Stomach (tissue), 9 donors: Measurements from ENCODE around the gene ZNF329. TPM values are rescaled to one million over a fixed set of nuclear protein-coding genes. Genes with fewer than 3 reads are reported as not detected.
A peak's percentile ranks its signal among the peaks of the same experiment; 100 is the strongest.

Experiments used
- DNase-seq, 2 donors: peaks; one replicate each; pipeline versions ENCODE4 v3.0.0 to v3.0.0-alpha.2; 2013 to 2019
- H3K27ac ChIP-seq, 5 donors: fragments of 200-600 bp in 4 of 5; sonication (generic) in 4 of 5; one replicate each; pipeline ENCODE4 v1.5.1; 2013 to 2019; ENCODE audit warnings: mild to moderate bottlenecking in 1 of 5, moderate library complexity in 1 of 5
- H3K27me3 ChIP-seq, 3 donors: fragments of 200-600 bp; sonication (generic); one replicate each; pipeline ENCODE4 v1.5.1; 2017 to 2019; ENCODE audit warnings: mixed run types in 1 of 3
- H3K36me3 ChIP-seq, 4 donors: fragments of 200-600 bp; sonication (generic); 1 replicate in 3 of 4; 2 replicates in 1 of 4; pipeline ENCODE4 v1.5.1; 2016 to 2019
- H3K4me1 ChIP-seq, 4 donors: fragments of 200-600 bp; sonication (generic); one replicate each; pipeline ENCODE4 v1.5.1; 2016 to 2019
- H3K4me3 ChIP-seq, 4 donors: fragments of 200-600 bp; sonication (generic) in 3 of 4; one replicate each; pipeline ENCODE4 v1.5.1; 2016 to 2019; ENCODE audit warnings: mild to moderate bottlenecking in 1 of 4
- H3K9me3 ChIP-seq, 4 donors: fragments of 200-600 bp; sonication (generic); one replicate each; pipeline ENCODE4 v1.5.1; 2016 to 2019
- CTCF ChIP-seq, 7 experiments: fragments of 450-650 bp in 4 of 7; fragments of 200-600 bp in 3 of 7; sonication (generic) in 3 of 7; IDR thresholded peaks; one replicate each; pipeline ENCODE4 v1.5.1; 2016 to 2019; ENCODE audit warnings: antibody characterized with exemption in 7 of 7, control low read depth in 2 of 7, mild to moderate bottlenecking in 1 of 7
- EP300 ChIP-seq: sonication (generic); formaldehyde crosslinking; IDR thresholded peaks from one replicate; pipeline ENCODE4 v1.6.1; 2017; ENCODE audit warnings: antibody characterized with exemption
- POLR2A ChIP-seq, 4 donors: fragments of 450-650 bp; IDR thresholded peaks; one replicate each; pipeline ENCODE4 v1.6.1; 2016; ENCODE audit warnings: antibody characterized with exemption in 4 of 4, control low read depth in 2 of 4, mild to moderate bottlenecking in 1 of 4, moderate library complexity in 1 of 4
- POLR2AphosphoS5 ChIP-seq, 3 donors: sonication (generic); formaldehyde crosslinking; IDR thresholded peaks; one replicate each; pipeline ENCODE4 v1.6.1; 2016; ENCODE audit warnings: antibody characterized with exemption in 3 of 3
- WGBS, 5 donors: extraction: QIAGEN DNeasy Blood & Tissue Kit in 3 of 5; methylation state at CpG; one replicate each; pipeline versions ENCODE4 v1.1.5 to v1.1.7; 2013 to 2018; 5-methylcytosine and 5-hydroxymethylcytosine counted together
- intact Hi-C: fragments of 100-400 bp; cut with DNase I; formaldehyde crosslinking; loops from one replicate; pipeline ENCODE4 v1.15.1; 2023; ENCODE audit warnings: low total_unique reads
- polyA plus RNA-seq, 3 donors: library from polyadenylated mRNA; stranded (reverse); fragments of 200-250 nt; gene quantifications; one replicate each; pipeline ENCODE4 v1.2.3, GENCODE V29; 2013
- total RNA-seq, 5 donors: library from RNA; depleted of rRNA; stranded (reverse); fragments of >200 nt; gene quantifications; one replicate each; pipeline versions ENCODE4 v1.1.0 to v1.2.3, GENCODE V29; 2014 to 2016
- donor health status: healthy with polysubstance abuse.
- donor health status: Bipolar disorder and iron deficiency.
- donor health status: healthy.

Gene ZNF329
- total and polyA plus RNA-seq, 8 donors, result 0.58 to 18.2 (median 4.2) TPM

DNA sequence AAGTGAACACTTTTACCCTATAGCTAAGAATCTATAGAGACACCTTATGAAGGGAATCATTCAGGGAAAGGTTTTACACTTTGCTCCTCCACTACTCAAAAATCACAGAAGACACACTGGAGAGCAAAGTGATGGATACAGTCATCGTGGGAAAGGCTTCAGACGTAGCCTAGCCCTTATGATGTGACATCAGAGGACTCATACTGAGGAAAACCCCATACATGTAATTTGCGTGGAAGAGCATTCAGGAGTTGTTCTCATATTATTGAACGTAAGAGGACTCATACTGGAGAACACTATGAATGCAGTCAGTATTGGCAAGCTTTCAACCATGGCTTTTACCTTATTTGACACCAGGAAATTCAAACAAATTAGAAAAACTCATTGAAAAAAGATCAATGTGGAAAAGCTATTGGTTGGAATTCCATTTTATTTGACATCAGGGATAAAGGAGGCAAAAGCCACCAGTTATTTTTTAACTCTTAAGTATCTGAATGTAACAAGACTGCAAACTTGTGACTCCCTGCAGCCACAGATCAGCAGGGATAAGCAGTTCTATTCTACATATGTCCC, 16.2 kb upstream of the ZNF329 start:
- TF ChIP-seq POLR2AphosphoS5 (IDR thresholded peaks at IDR 0.05), result no peak
- TF ChIP-seq CTCF (IDR thresholded peaks at IDR 0.05), result no peak
- no peak for TF ChIP-seq EP300
- TF ChIP-seq POLR2A (IDR thresholded peaks at IDR 0.05), result no peak
- Histone ChIP-seq H3K27me3 (no peaks in the 10 kb centered on the region), H3K27ac (no peak overlapping the region), H3K4me3 (no peak overlapping the region), H3K9me3 (peaks cover 44 to 100% (median 99%) of the 10 kb centered on the region in 4 donors), H3K4me1 (no peaks in the 10 kb centered on the region), H3K36me3 (no peaks in the 10 kb centered on the region)
- 55 to 71% (median 59%) methylated on average over 4 of the region's 4 CpGs for WGBS, 5 donors
- DNase-seq, result no peak
- intact Hi-C loops, result no loop called here

GRCh38 chr19:58166268-58166667, 15.7 kb upstream of the ZNF329 start:
- no peak for DNase-seq
- Histone ChIP-seq H3K36me3 (no peaks in the 10 kb centered on the region), H3K27ac (no peak overlapping the region), H3K4me1 (no peaks in the 10 kb centered on the region), H3K27me3 (no peaks in the 10 kb centered on the region), H3K9me3 (peaks cover 44 to 100% (median 99%) of the 10 kb centered on the region in 4 donors), H3K4me3 (no peak overlapping the region)
- WGBS, 5 donors, result 73 to 96% (median 92%) methylated on average over 1 of the region's 1 CpG
- TF ChIP-seq POLR2A (IDR thresholded peaks at IDR 0.05) (no peak), EP300 (no peak), POLR2AphosphoS5 (IDR thresholded peaks at IDR 0.05) (no peak), CTCF (IDR thresholded peaks at IDR 0.05) (no peak)
- intact Hi-C loops, result no loop called here

DNA sequence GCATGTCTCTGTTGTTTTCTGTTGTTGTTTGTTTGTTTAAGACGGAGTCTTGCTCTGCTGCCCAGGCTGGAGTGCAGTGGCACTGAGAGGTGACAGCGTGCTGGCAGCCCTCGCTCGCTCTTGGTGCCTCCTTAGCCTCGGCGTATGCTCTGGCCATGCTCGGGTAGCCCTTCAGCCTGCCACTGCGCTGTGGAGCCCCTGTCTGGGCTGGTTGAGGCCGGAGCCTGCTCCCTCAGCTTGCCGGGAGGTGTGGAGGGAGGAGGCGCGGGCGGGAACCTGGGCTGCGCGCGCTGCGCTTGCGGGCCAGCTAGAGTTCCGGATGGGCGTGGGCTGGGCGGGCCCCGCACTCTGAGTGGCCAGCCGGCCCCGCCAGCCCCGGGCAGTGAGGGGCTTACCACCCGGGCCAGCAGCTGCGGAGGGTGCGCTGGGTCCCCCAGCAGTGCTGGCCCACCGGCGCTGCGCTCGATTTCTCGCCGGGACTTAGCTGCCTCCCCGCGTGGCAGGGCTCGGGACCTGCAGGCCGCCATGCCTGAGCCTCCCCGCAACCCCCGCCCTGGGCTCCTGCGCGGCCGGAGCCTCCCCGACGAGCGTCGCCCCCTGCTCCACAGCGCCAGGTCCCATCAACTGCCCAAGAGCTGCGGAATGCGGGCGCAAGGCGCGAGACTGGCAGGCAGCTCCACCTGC, 6.6 kb upstream of the ZNF329 start:
- Histone ChIP-seq H3K27me3 (no peaks in the 10 kb centered on the region), H3K4me3 (no peak overlapping the region), H3K36me3 (no peaks in the 10 kb centered on the region), H3K9me3 (peaks cover 6 to 56% (median 35%) of the 10 kb centered on the region in 4 donors), H3K4me1 (peaks cover 14 to 30% (median 28%) of the 10 kb centered on the region in 4 donors), H3K27ac (no peak overlapping the region)
- DNase-seq, result no peak
- TF ChIP-seq POLR2A (IDR thresholded peaks at IDR 0.05) (no peak), POLR2AphosphoS5 (IDR thresholded peaks at IDR 0.05) (no peak), EP300 (no peak), CTCF (IDR thresholded peaks at IDR 0.05) (no peak)
- 79 to 94% (median 93%) methylated on average over 10 to 53 of the region's 53 CpGs for WGBS, 5 donors
- intact Hi-C loops, result loop anchor here (10.0 kb wide), 1 partner anchor 142 kb away; no protein-coding TSS in a partner anchor

DNA sequence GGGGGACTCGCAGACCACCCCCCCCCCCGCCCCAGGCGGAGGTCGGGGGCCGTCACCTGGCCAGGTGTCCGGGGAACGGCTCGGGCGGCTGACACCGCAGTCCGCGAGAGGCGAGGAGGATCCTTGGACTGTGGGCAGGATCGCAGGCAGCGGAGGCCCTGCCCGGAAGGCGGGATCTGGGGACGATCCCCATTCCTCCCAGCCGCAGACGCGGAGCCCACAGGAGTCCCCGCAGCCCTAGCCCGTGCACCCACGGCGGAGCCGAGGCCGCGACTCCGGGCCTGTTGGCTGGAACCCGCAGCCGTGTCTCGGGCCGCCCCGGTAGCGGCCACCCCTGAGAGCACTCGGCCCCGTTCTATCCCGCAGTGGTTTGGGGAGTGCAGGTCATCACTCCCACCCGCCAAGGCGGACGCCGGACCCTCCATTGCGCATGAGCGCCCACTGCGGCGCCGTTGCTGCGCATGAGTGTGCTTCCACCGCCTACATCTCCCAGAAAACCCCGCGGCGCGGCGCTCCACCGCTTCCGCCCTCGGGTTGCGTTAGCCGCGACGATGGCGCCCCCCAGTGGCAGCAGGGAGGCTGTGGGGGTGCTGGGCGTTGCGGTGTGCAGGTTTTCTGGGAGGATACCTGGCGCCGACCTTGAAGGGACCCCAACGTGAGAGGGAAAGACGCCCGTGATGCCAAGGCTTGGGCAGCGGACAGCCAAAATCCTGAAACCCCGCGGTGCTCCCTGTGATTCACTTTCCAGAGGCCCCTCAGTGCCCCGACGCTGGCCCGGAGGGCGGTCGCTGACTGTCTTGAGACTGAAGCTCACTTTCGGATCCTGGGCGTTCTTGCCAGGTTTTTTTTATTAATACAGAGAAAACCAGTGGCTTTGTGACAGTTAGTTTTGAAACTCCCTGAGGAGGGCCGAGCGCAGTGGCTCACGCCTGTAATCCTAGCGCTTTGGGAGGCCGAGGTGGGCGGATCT, 4.4 kb upstream of the ZNF329 start:
- no peaks in the 10 kb centered on the region for H3K27me3 ChIP-seq
- DNase-seq, result peak; percentile 98 to 99
- WGBS, 5 donors, result 2 to 5% (median 3%) methylated on average over 50 to 85 of the region's 85 CpGs
- H3K9me3 ChIP-seq, result peaks cover 4 to 38% (median 19%) of the 10 kb centered on the region in 4 donors
- H3K36me3 ChIP-seq, result no peaks in the 10 kb centered on the region
- peak overlapping the region; percentile 73 to 99 (median 80) for H3K4me3 ChIP-seq
- intact Hi-C loops, result loop anchor here (10.0 kb wide), 1 partner anchor 140 kb away; no protein-coding TSS in a partner anchor
- no peak for TF ChIP-seq EP300
- TF ChIP-seq CTCF (IDR thresholded peaks at IDR 0.05), result peak in 6 of 7 experiments; percentile 21 to 99 (median 97)
- TF ChIP-seq POLR2A (IDR thresholded peaks at IDR 0.05), result no peak
- TF ChIP-seq POLR2AphosphoS5 (IDR thresholded peaks at IDR 0.05), result peak; percentile 79 to 95 (median 83)
- H3K4me1 ChIP-seq, result peaks cover 16 to 47% (median 37%) of the 10 kb centered on the region in 4 donors
- peak overlapping the region; percentile 86 to 94 (median 91) for H3K27ac ChIP-seq
